GM08714 (cell line): ENCODE results near the gene CNBD2.
"Not testable (repeated sequence)": the region's sequence is repeated elsewhere in the genome, so short reads cannot be mapped to it uniquely, and the experiment has no call there.

Experiments
- H3K4me3 ChIP-seq: fragments of 200-500 bp; sonication (Bioruptor generic); 2 replicates; pipeline ENCODE4 v1.5.1; 2014; ENCODE audit warnings: mild to moderate bottlenecking, low read length, inconsistent platforms
- ZNF274 ChIP-seq: IDR thresholded peaks from 2 replicates; pipeline ENCODE4 v1.6.1; 2012; ENCODE audit warnings: mild to moderate bottlenecking, low read depth, low read length

The CNBD2 gene

DNA sequence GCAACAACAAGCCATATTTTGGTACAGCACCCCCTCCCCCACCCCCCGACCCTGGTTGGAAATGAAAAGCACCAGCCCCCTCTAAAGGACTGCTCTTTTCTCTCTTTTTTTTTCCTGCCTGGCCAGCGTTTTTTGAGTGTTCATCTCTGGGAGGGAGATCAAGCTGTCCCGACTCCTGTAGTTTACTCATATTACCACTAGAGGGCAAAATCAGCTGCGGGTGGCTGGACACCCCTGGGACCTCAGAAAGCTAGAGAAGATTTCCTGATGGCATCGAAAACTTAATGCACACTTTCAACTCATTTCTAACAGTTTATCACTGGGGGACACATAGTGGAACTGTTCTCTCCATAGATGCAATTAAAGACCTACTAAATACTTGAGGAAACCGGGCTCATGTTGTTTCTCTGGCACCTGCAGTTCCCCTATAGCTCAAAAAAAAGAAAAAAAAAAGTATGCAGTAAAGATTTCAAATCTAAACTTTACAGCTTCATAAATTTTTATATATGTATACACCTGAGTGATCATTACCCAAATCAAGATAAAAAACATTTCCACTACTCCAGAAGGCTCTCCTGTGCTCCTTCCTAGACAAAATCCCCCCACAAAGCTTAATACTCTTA, 24.4 kb downstream of the CNBD2 start:
- no peak overlapping the region for H3K4me3 ChIP-seq
- TF ChIP-seq ZNF274 = no peak

DNA sequence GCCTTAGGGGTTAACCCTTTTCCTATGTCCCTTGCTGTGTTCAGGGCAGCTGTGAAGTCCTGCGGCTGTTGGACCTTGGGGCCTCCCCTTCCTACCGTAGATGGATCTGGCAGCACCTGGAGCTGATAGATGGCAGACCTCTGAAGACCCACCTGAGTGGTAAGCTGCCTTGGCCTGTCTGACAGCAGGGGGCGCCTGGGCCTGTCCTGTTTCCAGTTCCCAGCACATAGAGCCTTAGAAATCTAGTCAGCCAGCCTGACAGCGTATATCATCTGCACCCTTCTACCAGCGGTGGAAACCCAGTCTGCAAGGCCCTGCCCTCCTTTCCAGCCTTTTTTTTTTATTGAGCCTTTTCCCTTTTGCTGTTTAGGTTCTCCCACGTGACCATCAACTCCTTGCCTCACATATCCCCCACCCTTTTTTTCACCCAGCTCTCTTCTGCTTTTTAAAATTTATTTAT, 26.6 kb downstream of the CNBD2 start:
- TF ChIP-seq ZNF274 = no peak

DNA sequence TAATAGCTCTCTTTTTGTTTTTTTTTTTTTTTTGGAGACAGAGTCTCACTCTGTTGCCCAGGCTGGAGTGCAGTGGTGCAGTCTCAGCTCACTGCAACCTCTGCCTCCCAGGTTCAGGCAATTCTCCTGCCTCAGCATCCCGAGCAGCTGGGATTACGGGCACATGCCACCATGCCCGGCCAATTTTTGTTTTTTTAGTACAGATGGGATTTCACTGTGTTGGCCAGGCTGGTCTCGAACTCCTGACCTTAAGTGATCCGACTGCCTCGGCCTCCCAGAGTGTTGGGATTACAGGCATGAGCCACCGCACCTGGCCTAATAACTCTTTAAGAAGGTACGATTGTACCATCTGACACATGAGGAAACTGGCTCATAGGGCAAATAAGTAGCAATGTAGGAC, 28.1 kb downstream of the CNBD2 start:
- not testable (repeated sequence) for H3K4me3 ChIP-seq

More for the DNA sequence above, 26.6 kb downstream of the CNBD2 start:
- H3K4me3 ChIP-seq = no peak overlapping the region

DNA sequence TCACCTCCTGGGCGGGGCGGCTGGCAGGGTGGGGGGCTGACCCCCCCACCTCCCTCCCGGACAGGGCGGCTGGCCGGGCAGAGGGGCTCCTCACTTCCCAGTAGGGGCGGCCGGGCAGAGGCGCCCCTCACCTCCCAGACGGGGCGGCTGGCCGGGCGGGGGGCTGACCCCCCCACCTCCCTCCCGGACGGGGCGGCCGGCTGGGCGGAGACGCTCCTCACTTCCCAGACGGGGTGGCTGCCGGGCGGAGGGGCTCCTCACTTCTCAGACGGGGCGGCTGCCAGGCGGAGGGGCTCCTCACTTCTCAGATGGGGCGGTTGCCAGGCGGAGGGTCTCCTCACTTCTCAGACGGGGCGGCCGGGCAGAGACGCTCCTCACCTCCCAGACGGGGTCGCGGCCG, 32.9 kb downstream of the CNBD2 start:
- H3K4me3 ChIP-seq = not testable (repeated sequence)

- no peak for TF ChIP-seq ZNF274
- no peak overlapping the region for H3K4me3 ChIP-seq
These were observed 34.5 kb downstream of the CNBD2 start for GRCh38 chr20:36002855-36003254.

GRCh38 chr20:36004045-36004444, 35.7 kb downstream of the CNBD2 start:
- no peak for TF ChIP-seq ZNF274
- no peak overlapping the region for H3K4me3 ChIP-seq

- H3K4me3 ChIP-seq = no peak overlapping the region
- no peak for TF ChIP-seq ZNF274
These were observed 40.2 kb downstream of the CNBD2 start for GRCh38 chr20:36008461-36009035.

GRCh38 chr20:36010076-36010475, 41.7 kb downstream of the CNBD2 start:
- no peak for TF ChIP-seq ZNF274

GRCh38 chr20:36010825-36011224, 42.4 kb downstream of the CNBD2 start:
- no peak overlapping the region for H3K4me3 ChIP-seq
- TF ChIP-seq ZNF274 = no peak

More at GRCh38 chr20:36010076-36010475, 41.7 kb downstream of the CNBD2 start:
- no peak overlapping the region for H3K4me3 ChIP-seq

GRCh38 chr20:36015806-36016403, 47.5 kb downstream of the CNBD2 start:
- TF ChIP-seq ZNF274 = no peak
- H3K4me3 ChIP-seq = no peak overlapping the region

- no peak overlapping the region for H3K4me3 ChIP-seq
- no peak for TF ChIP-seq ZNF274
These were observed 48.9 kb downstream of the CNBD2 start for GRCh38 chr20:36017048-36017951.

DNA sequence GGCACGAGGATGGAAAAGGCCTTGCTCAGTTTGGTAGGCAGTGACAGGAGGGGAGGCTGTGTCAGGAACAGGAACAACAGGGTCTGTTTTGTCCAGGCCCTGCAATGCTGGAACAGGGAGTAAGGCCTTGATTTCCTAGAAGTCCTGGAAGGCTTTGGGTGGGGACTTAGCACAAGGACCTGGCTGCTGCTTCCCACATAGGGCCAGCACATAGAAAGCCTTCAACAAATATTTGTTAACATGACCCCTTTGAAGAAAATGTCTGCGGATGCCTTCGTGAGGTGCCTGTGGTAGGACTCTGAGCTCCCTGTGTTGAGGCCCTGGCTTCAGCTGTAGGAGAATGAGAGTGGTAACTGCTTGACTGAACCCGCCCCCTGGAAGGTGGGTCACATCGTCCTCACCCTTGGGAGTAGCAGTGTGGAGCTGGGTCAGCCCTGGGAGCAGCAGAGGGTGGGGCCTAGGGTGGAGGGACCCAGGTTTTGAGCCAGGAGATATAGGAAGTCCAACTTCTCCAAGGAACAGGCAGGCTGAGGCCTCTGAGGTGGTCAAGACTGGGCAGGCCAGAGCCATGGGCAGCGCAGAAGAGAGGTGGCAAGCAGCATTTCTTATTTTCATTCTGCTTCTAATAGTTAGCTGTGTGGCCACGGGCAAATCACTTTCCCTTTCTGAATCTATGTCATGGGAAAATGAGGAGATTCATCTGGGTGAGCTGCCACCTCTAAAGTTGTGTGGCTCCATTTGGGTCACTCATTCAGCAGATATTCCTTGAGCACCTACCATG, 50.0 kb downstream of the CNBD2 start:
- no peak for TF ChIP-seq ZNF274

GRCh38 chr20:36026131-36026530, 57.7 kb downstream of the CNBD2 start:
- not testable (repeated sequence) for H3K4me3 ChIP-seq

More for the DNA sequence above, 50.0 kb downstream of the CNBD2 start:
- no peak overlapping the region for H3K4me3 ChIP-seq
